ENCODE measurements around the gene PPP2R5E.

Gene PPP2R5E

GRCh38 chr14:63468294-63468693 lies 74.9 kb downstream of the PPP2R5E start:
- DNase-seq = peak; percentile 69

GRCh38 chr14:63467440-63468072 lies 75.6 kb downstream of the PPP2R5E start:
- DNase-seq = no peak

- DNase-seq = no peak
Measured at GRCh38 chr14:63465347-63465746, 77.8 kb downstream of the PPP2R5E start.

- DNase-seq = no peak
Measured at GRCh38 chr14:63460680-63461369, 82.4 kb downstream of the PPP2R5E start.

- DNase-seq = no peak
Measured at GRCh38 chr14:63459738-63460137, 83.4 kb downstream of the PPP2R5E start.

GRCh38 chr14:63457498-63457897 lies 85.7 kb downstream of the PPP2R5E start:
- DNase-seq = no peak

- no peak for DNase-seq
Measured at GRCh38 chr14:63454863-63455622, 88.1 kb downstream of the PPP2R5E start.

GRCh38 chr14:63454436-63454835 lies 88.7 kb downstream of the PPP2R5E start:
- DNase-seq = no peak

- DNase-seq = no peak
Measured at GRCh38 chr14:63453443-63453936, 89.7 kb downstream of the PPP2R5E start.

GRCh38 chr14:63452796-63453195 lies 90.4 kb downstream of the PPP2R5E start:
- DNase-seq = no peak

GRCh38 chr14:63448841-63449240 lies 94.3 kb downstream of the PPP2R5E start:
- no peak for DNase-seq

GRCh38 chr14:63444588-63444987 lies 98.6 kb downstream of the PPP2R5E start:
- no peak for DNase-seq

- DNase-seq = no peak
Measured at GRCh38 chr14:63443988-63444387, 99.2 kb downstream of the PPP2R5E start.

GRCh38 chr14:63443361-63443760 lies 99.8 kb downstream of the PPP2R5E start:
- no peak for DNase-seq

- DNase-seq = peak; percentile 25
Measured at GRCh38 chr14:63438065-63438757, 105.0 kb downstream of the PPP2R5E start.

GRCh38 chr14:63436286-63437098 lies 106.7 kb downstream of the PPP2R5E start:
- DNase-seq = no peak

- DNase-seq = no peak
Measured at GRCh38 chr14:63435838-63436237, 107.3 kb downstream of the PPP2R5E start.

GRCh38 chr14:63435204-63435603 lies 108.0 kb downstream of the PPP2R5E start:
- no peak for DNase-seq

GRCh38 chr14:63432888-63433552 lies 110.2 kb downstream of the PPP2R5E start:
- DNase-seq = no peak

- no peak for DNase-seq
Measured at GRCh38 chr14:63432228-63432627, 110.9 kb downstream of the PPP2R5E start.

- DNase-seq = no peak
Measured at GRCh38 chr14:63431466-63431865, 111.7 kb downstream of the PPP2R5E start.

GRCh38 chr14:63428486-63428885 lies 114.7 kb downstream of the PPP2R5E start:
- DNase-seq = no peak

All from activated CD4-positive, alpha-beta T cell treated with anti-CD3 and anti-CD28 coated beads, Interleukin-10, Interleukin-2, amounts not matched to agents 100 ng/mL and 50 ng/mL, durations not matched to agents 16 hours and 8 hours (primary cell).